Endothelial cell of umbilical vein (primary cell): ENCODE measurements around the gene ATOSB. TPM values are rescaled to one million over a fixed set of nuclear protein-coding genes. Genes with fewer than 3 reads are reported as not detected.

Experiments
- BruUV-seq: library from RNA; stranded (reverse); fragments of 400-500 nt; replicated peaks from 2 replicates; lab custom pipeline; 2021; lab: Mats Ljungman, UMichigan
- CTCF ChIA-PET: fragments of 300-600, 350-600 bp; sonication (Branson Sonifier 250); formaldehyde crosslinking; loops from one replicate; lab custom pipeline; 2021; ENCODE audit warnings: antibody characterized with exemption, inconsistent platforms; lab: Charles Lee
- POLR2A ChIA-PET: fragments of 300-600, 350-600 bp; sonication (Branson Sonifier 250); formaldehyde crosslinking; loops from one replicate; lab custom pipeline; 2021; ENCODE audit warnings: antibody characterized with exemption, inconsistent platforms; lab: Charles Lee
- DNase-seq: peaks from one replicate; pipeline ENCODE4 v3.0.0-alpha.2; 2011; ENCODE audit warnings: low read depth, low spot score
- FAIRE-seq: peaks from 2 replicates; lab custom pipeline; 2011; peaks lifted over from hg19 to GRCh38; lab: Jason Lieb, UNC
- H2AFZ ChIP-seq: 2 replicates; pipeline ENCODE4 v1.6.0; 2012; ENCODE audit warnings: low read depth, low read length, control low read depth, inconsistent platforms
- H3K27ac ChIP-seq: 2 replicates; pipeline ENCODE4 v1.5.1; 2011; ENCODE audit warnings: low read depth, mild to moderate bottlenecking, control low read depth, low read length, moderate library complexity; ENCODE audit not compliant: insufficient read depth
- H3K27me3 ChIP-seq, 2 experiments: 2 replicates each; pipeline versions ENCODE4 v1.6.0 to v1.6.1; 2011; ENCODE audit warnings: low read length in 2 of 2, mixed read lengths in 1 of 2; ENCODE audit not compliant: control insufficient read depth in 2 of 2, insufficient read depth in 2 of 2
- H3K36me3 ChIP-seq, 2 experiments: 2 replicates in 1 of 2; 3 replicates in 1 of 2; pipeline ENCODE4 v1.5.1; 2011; ENCODE audit warnings: low read length in 2 of 2, mild to moderate bottlenecking in 1 of 2, moderate library complexity in 1 of 2; ENCODE audit not compliant: control insufficient read depth in 2 of 2, insufficient read depth in 2 of 2; ENCODE audit errors: extremely low read depth in 1 of 2
- H3K4me1 ChIP-seq: 3 replicates; pipeline ENCODE4 v1.5.1; 2011; ENCODE audit warnings: mild to moderate bottlenecking, low read length; ENCODE audit not compliant: control insufficient read depth, insufficient read depth; ENCODE audit errors: extremely low read depth
- H3K4me2 ChIP-seq: 2 replicates; pipeline ENCODE4 v1.6.1; 2011; ENCODE audit warnings: low read length, control low read depth, mixed read lengths; ENCODE audit not compliant: insufficient read depth
- H3K4me3 ChIP-seq, 3 experiments: fragments of 200-600 bp in 1 of 3; sonication (generic), shearing (Covaris generic) in 1 of 3; replicated peaks in 1 of 3; 2 replicates each; pipeline ENCODE4 v1.5.1; 2011 to 2016; ENCODE audit warnings: control low read depth in 3 of 3, low read length in 3 of 3, mild to moderate bottlenecking in 2 of 3, inconsistent platforms in 1 of 3, low read depth in 1 of 3, moderate library complexity in 1 of 3; ENCODE audit not compliant: insufficient read depth in 1 of 3
- H3K79me2 ChIP-seq: 2 replicates; pipeline ENCODE4 v1.6.0; 2012; ENCODE audit warnings: low read length, inconsistent platforms; ENCODE audit not compliant: control insufficient read depth, insufficient read depth
- H3K9ac ChIP-seq: replicated peaks from 2 replicates; pipeline ENCODE3; 2011; ENCODE audit warnings: low read length, control low read depth; ENCODE audit not compliant: insufficient read depth; ENCODE audit errors: extremely low read depth
- H3K9me1 ChIP-seq: replicated peaks from 3 replicates; pipeline ENCODE4 v1.6.0; 2011; ENCODE audit warnings: mild to moderate bottlenecking, low read length; ENCODE audit not compliant: control insufficient read depth, insufficient read depth; ENCODE audit errors: extremely low read depth
- H3K9me3 ChIP-seq: replicated peaks from 2 replicates; pipeline ENCODE4 v1.5.1; 2012; ENCODE audit warnings: low read length, inconsistent platforms; ENCODE audit not compliant: control insufficient read depth, insufficient read depth
- H4K20me1 ChIP-seq: replicated peaks from 2 replicates; pipeline ENCODE3; 2011; ENCODE audit warnings: mild to moderate bottlenecking, low read length; ENCODE audit not compliant: control insufficient read depth, insufficient read depth; ENCODE audit errors: extremely low read depth
- FOS ChIP-seq: IDR thresholded peaks from 2 replicates; pipeline ENCODE4 v1.6.1; 2011; ENCODE audit warnings: mild to moderate bottlenecking, low read length, moderate library complexity, borderline replicate concordance; ENCODE audit not compliant: insufficient read depth
- GATA2 ChIP-seq: IDR thresholded peaks from 2 replicates; pipeline ENCODE4 v1.7.0; 2011; ENCODE audit warnings: low read depth, mild to moderate bottlenecking, moderate library complexity, mixed read lengths, low read length; ENCODE audit not compliant: insufficient read length, insufficient read depth
- JUN ChIP-seq: IDR thresholded peaks from 2 replicates; pipeline ENCODE4 v1.6.1; 2011; ENCODE audit warnings: borderline replicate concordance, low read depth; ENCODE audit not compliant: insufficient read length, insufficient read depth
- MYC ChIP-seq: IDR thresholded peaks from one replicate; pipeline ENCODE4 v1.6.1; 2011; ENCODE audit warnings: mild to moderate bottlenecking, low read depth, low read length
- POLR2AphosphoS5 ChIP-seq: IDR thresholded peaks from 2 replicates; pipeline ENCODE4 v1.6.1; 2012; ENCODE audit warnings: low read depth, mild to moderate bottlenecking, control low read depth, low read length, moderate library complexity; ENCODE audit not compliant: insufficient read depth
- dilution Hi-C: fragments of 300-500 bp; cut with MboI; formaldehyde crosslinking; loops from one replicate; pipeline ENCODE4 v1.15.0; 2019; ENCODE audit warnings: low sequenced_read_pairs; ENCODE audit not compliant: extremely low pct_ligation_motif_present
- intact Hi-C: fragments of 100-400 bp; cut with micrococcal nuclease; formaldehyde crosslinking; loops from one replicate; pipeline ENCODE4 v1.10.0; 2022
- polyA plus RNA-seq, 4 experiments: library from polyadenylated mRNA; depleted of rRNA in 3 of 4; stranded (reverse) in 3 of 4; unstranded in 1 of 4; fragments of >200 nt; gene quantifications; 2 replicates each; pipeline versions ENCODE4 v1.2.1 to v1.2.3, GENCODE V29; 2011 to 2012; ENCODE audit warnings: missing spikeins in 1 of 4
- total RNA-seq: library from RNA; stranded (reverse); gene quantifications from 2 replicates; pipeline ENCODE4 v1.2.3, GENCODE V29; 2021
- TF ChIP-seq, protein P1 (sequence below), 2 donors: IDR thresholded peaks; 1 replicate in 1 of 2; 2 replicates in 1 of 2; pipeline ENCODE4 v1.5.1; 2011; ENCODE audit warnings: low read length in 2 of 2, mild to moderate bottlenecking in 2 of 2, moderate library complexity in 2 of 2, control low read depth in 1 of 2, inconsistent platforms in 1 of 2, low read depth in 1 of 2; ENCODE audit not compliant: insufficient read depth in 1 of 2; ENCODE audit errors: extremely low read depth in 1 of 2

The ATOSB gene
- total and polyA plus RNA-seq, 2 donors (not counting 3 experiments of a cell fraction or from before 2014, with no cell fraction given): 34.7 to 58.0 TPM

- ChIA-PET CTCF (interaction anchor here (0.8 to 3.0 kb wide), 8 partner anchors 10 to 451 kb away, joined by 3 to 13 read pairs (median 4); partner anchors contain the start of gene FANCG), POLR2A (interaction anchor here (1.3 kb wide), 1 partner anchor 10 kb away, joined by 8 read pairs; no protein-coding TSS in a partner anchor)
- peaks cover 13% of the 10 kb centered on the region for H3K4me1 ChIP-seq
- peaks cover 13% of the 10 kb centered on the region for H3K79me2 ChIP-seq
- H3K9ac ChIP-seq: peak overlapping the region; percentile 91
- dilution Hi-C loops: no loop called here
- no peaks in the 10 kb centered on the region for H4K20me1 ChIP-seq
- no peaks in the 10 kb centered on the region for H3K9me1 ChIP-seq
- TF ChIP-seq MYC (no peak), GATA2 (no peak), FOS (no peak), POLR2AphosphoS5 (no peak), JUN (no peak)
- TF ChIP-seq, protein P1, sequence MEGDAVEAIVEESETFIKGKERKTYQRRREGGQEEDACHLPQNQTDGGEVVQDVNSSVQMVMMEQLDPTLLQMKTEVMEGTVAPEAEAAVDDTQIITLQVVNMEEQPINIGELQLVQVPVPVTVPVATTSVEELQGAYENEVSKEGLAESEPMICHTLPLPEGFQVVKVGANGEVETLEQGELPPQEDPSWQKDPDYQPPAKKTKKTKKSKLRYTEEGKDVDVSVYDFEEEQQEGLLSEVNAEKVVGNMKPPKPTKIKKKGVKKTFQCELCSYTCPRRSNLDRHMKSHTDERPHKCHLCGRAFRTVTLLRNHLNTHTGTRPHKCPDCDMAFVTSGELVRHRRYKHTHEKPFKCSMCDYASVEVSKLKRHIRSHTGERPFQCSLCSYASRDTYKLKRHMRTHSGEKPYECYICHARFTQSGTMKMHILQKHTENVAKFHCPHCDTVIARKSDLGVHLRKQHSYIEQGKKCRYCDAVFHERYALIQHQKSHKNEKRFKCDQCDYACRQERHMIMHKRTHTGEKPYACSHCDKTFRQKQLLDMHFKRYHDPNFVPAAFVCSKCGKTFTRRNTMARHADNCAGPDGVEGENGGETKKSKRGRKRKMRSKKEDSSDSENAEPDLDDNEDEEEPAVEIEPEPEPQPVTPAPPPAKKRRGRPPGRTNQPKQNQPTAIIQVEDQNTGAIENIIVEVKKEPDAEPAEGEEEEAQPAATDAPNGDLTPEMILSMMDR (IDR thresholded peaks at IDR 0.05; ENCODE audit: extremely low read depth in 1 of 2, insufficient read depth in 1 of 2, low read depth in 1 of 2, low read length in 2 of 2): no peak
- peak overlapping the region; percentile 50 to 83 (median 80) for H3K4me3 ChIP-seq
- intact Hi-C loops: no loop called here
- FAIRE-seq: no peak
- peak overlapping the region; percentile 50 for H3K27ac ChIP-seq
- H3K4me2 ChIP-seq: peak overlapping the region; percentile 26
- no peak for DNase-seq
- no TSS peak for BruUV-seq
- H3K27me3 ChIP-seq: no peaks in the 10 kb centered on the region
- H2AFZ ChIP-seq: peak overlapping the region; percentile 76
- H3K9me3 ChIP-seq: no peaks in the 10 kb centered on the region
- H3K36me3 ChIP-seq: peaks cover 12 to 45% of the 10 kb centered on the region in 2 experiments
Observed at GRCh38 chr9:35102465-35102768, 13.2 kb downstream of the ATOSB start.
